GM18517 (cell line): ENCODE measurements around the gene NLRP1.

Experiments
- ATAC-seq: cut with Tn5 transposase; IDR thresholded peaks from one replicate; pipeline ENCODE4 v1.9.1; 2021; ENCODE audit warnings: mild to moderate bottlenecking, moderate library complexity; ENCODE audit not compliant: unreplicated experiment

The NLRP1 gene

GRCh38 chr17:5485270-5486205 is 98.8 kb downstream of the NLRP1 start, which contains the start of gene DERL2:
DERL2 (minus strand) TSS chr17:5486178; CDS start chr17:5486161, 17 bp downstream.
- peak; percentile 32 for ATAC-seq

DNA sequence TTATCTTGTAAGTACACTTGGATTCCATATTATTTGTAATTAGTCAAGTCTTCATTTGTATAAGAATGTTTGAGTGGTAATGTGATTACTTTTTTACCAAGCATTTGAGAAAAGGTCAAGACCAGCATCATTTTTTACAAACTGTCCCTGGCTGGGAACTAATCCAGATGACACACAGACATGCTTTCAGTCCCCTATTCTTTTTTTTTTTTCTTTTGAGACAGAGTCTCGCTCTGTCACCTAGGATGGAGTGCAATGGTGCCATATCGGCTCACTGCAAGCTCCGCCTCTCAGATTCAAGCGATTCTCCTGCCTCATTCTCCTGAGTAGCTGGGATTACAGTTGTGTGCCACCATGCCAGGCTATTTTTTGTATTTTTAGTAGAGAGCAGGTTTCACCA is 102.9 kb downstream of the NLRP1 start:
- ATAC-seq = no peak

GRCh38 chr17:5480962-5481361 is 103.3 kb downstream of the NLRP1 start:
- no peak for ATAC-seq

GRCh38 chr17:5478992-5479391 is 105.3 kb downstream of the NLRP1 start:
- no peak for ATAC-seq

DNA sequence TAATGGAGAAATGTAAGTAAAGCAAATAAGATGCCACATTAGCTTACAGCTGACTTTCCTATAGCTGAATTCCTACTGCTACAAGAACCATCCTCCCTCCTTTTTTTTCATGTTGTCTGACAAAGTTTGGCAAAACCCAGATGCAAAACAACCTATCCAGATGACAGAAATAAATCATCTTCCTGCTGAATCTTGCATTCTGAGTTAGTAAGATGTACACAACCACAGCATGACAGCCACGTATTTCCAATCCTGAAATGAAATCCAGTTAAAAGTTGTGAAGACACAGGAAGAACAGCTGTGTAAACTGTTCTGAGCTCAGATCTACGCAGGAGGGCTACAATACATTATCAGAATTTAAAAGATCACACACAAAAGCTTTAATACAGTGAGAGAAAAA is 110.4 kb downstream of the NLRP1 start:
- no peak for ATAC-seq

- no peak for ATAC-seq
Measured at GRCh38 chr17:5472511-5472910, 111.8 kb downstream of the NLRP1 start.

DNA sequence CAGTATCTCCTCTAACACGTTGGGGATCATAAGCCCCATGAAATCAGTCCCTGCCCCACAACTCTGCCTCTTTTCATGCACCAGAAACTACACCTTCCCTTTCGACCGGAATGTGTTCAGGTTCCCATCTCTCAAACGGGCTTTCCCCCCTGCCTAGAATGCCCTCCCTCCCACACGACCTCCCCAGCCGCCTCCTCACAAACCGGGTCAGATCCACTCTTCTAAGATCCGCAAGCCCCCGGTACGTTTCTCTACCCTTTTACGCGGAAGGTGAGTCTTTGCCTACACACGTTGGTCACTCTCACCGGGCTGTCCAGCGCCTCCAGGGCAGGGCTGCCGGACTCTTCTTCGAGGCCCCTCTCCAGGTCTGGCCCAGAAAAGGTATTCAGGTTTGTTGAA is 116.2 kb downstream of the NLRP1 start:
- ATAC-seq = no peak

GRCh38 chr17:5467416-5467815 is 116.9 kb downstream of the NLRP1 start:
- ATAC-seq = no peak

- no peak for ATAC-seq
Measured at GRCh38 chr17:5466295-5466694, 118.0 kb downstream of the NLRP1 start.

GRCh38 chr17:5464717-5465507 is 119.4 kb downstream of the NLRP1 start:
- ATAC-seq = no peak
